PC-3 (cell line): ENCODE results near the gene TCAP. TPM values are rescaled to one million over a fixed set of nuclear protein-coding genes. Genes with fewer than 3 reads are reported as not detected.

Experiments
- ATAC-seq: fragments of 200-7000 bp; cut with Tn5 transposase; 2 replicates; pipeline ENCODE4 v1.9.1; 2020; ENCODE audit warnings: mild to moderate bottlenecking, moderate library complexity
- BruUV-seq: library from RNA; stranded (reverse); fragments of 400-500 nt; replicated peaks from 2 replicates; lab custom pipeline; 2021; lab: Mats Ljungman, UMichigan
- CTCF ChIA-PET: fragments of 300-600 bp; sonication (Branson Sonifier 250); formaldehyde crosslinking; loops from one replicate; lab custom pipeline; 2022; ENCODE audit warnings: antibody characterized with exemption; lab: Charles Lee
- POLR2A ChIA-PET: fragments of 300-600 bp; sonication (Branson Sonifier 250); formaldehyde crosslinking; loops from one replicate; lab custom pipeline; 2022; ENCODE audit warnings: antibody characterized with exemption; ENCODE audit not compliant: unreplicated experiment; lab: Charles Lee
- DNase-seq: peaks from one replicate; pipeline ENCODE4 v3.0.0-alpha.2; 2015
- H2AFZ ChIP-seq: fragments of 300-600 bp; sonication (generic); 2 replicates; pipeline ENCODE4 v1.6.0; 2016; ENCODE audit warnings: antibody characterized with exemption, low read length
- H3F3A ChIP-seq: fragments of 300-600 bp; sonication (generic); one replicate; pipeline ENCODE4 v1.6.0; 2017; ENCODE audit warnings: antibody characterized with exemption, low read length, control low read depth, mild to moderate bottlenecking; ENCODE audit not compliant: unreplicated experiment
- H3K27ac ChIP-seq: fragments of 300-600 bp; sonication (generic); 2 replicates; pipeline ENCODE4 v1.5.1; 2016; ENCODE audit warnings: mild to moderate bottlenecking, low read length
- H3K27me3 ChIP-seq: fragments of 300-600 bp; sonication (generic); 2 replicates; pipeline ENCODE4 v1.6.1; 2016; ENCODE audit warnings: low read length, mixed read lengths
- H3K36me3 ChIP-seq: fragments of 300-600 bp; sonication (generic); 2 replicates; pipeline ENCODE4 v1.6.1; 2016; ENCODE audit warnings: low read depth, mixed run types, low read length, mixed read lengths
- H3K4me1 ChIP-seq: fragments of 300-600 bp; sonication (generic); 2 replicates; pipeline ENCODE4 v1.5.1; 2016; ENCODE audit warnings: low read length; ENCODE audit not compliant: insufficient read depth
- H3K4me2 ChIP-seq: fragments of 300-600 bp; sonication (generic); 2 replicates; pipeline ENCODE4 v1.6.0; 2016; ENCODE audit warnings: low read length
- H3K4me3 ChIP-seq: fragments of 300-600 bp; sonication (generic); 2 replicates; pipeline ENCODE4 v1.5.1; 2016; ENCODE audit warnings: mild to moderate bottlenecking, low read length, mixed read lengths
- H3K79me2 ChIP-seq: fragments of 300-600 bp; sonication (generic); 2 replicates; pipeline ENCODE4 v1.6.1; 2017; ENCODE audit warnings: low read length, mixed read lengths
- H3K9ac ChIP-seq: fragments of 300-600 bp; sonication (generic); 2 replicates; pipeline ENCODE4 v1.6.0; 2016; ENCODE audit warnings: mild to moderate bottlenecking, low read length
- H3K9me2 ChIP-seq: fragments of 300-600 bp; sonication (generic); replicated peaks from 2 replicates; pipeline ENCODE4 v1.6.1; 2016; ENCODE audit warnings: mixed run types, low read length, mixed read lengths
- H3K9me3 ChIP-seq: fragments of 300-600 bp; sonication (generic); 2 replicates; pipeline ENCODE4 v1.6.1; 2016; ENCODE audit warnings: low read length, mixed read lengths
- H4K20me1 ChIP-seq: fragments of 300-600 bp; sonication (generic); 2 replicates; pipeline ENCODE4 v1.6.1; 2016; ENCODE audit warnings: low read length, mixed read lengths
- EZH2 ChIP-seq: fragments of 300-600 bp; sonication (generic); IDR thresholded peaks from one replicate; pipeline ENCODE4 v1.6.1; 2017; ENCODE audit warnings: antibody characterized with exemption, mild to moderate bottlenecking, low read length; ENCODE audit not compliant: unreplicated experiment
- EZH2phosphoT487 ChIP-seq: fragments of 300-600 bp; sonication (generic); IDR thresholded peaks from 2 replicates; pipeline ENCODE4 v1.6.1; 2018; ENCODE audit warnings: mild to moderate bottlenecking, antibody characterized with exemption, low read length, borderline replicate concordance
- intact Hi-C: fragments of 100-400 bp; cut with micrococcal nuclease; formaldehyde crosslinking; loops from 2 replicates; pipeline ENCODE4 v1.9.0; 2023
- total RNA-seq: library from RNA; depleted of rRNA; stranded (reverse); fragments of >200 nt; gene quantifications from 2 replicates; pipeline ENCODE4 v1.2.3, GENCODE V29; 2014
- TF ChIP-seq, protein P1 (sequence below): fragments of 300-600 bp; sonication (generic); conservative IDR thresholded peaks from 2 replicates; pipeline ENCODE4 v1.5.1; 2017; ENCODE audit warnings: antibody characterized with exemption, low read depth, mild to moderate bottlenecking, low read length

TCAP gene
- total RNA-seq, 1 experiment from 2014 or later = 0.51 TPM

DNA sequence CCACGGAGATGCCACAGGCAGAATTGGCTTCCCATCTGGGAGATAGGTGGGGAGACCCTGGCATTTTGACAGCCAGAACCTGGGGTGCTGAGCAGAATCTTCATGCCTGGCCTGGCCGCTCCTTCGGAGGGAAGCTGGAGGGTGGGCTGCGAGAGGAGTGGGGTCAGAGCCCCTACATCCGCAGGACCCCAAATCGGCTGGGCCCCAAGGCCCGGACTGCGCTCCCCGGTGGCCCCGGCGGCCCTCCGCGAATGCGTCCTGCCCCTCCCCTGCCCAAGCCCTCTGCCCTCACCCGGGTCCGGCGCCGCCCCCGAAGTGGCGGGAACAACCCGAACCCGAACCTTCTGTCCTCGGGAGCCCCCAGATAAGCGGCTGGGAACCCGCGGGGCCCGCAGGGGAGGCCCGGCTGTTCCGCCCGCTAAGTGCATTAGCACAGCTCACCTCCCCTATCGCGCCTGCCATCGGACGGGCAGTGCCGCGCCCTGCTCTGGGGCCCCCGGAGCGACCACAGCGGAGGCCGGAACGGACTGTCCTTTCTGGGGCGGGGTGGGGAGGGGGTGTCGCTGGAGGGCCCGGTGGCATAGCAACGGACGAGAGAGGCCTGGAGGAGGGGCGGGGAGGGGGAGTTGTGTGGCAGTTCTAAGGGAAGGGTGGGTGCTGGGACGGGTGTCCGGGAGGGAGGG is 2.3 kb downstream of the TCAP start:
- TF ChIP-seq, protein P1, sequence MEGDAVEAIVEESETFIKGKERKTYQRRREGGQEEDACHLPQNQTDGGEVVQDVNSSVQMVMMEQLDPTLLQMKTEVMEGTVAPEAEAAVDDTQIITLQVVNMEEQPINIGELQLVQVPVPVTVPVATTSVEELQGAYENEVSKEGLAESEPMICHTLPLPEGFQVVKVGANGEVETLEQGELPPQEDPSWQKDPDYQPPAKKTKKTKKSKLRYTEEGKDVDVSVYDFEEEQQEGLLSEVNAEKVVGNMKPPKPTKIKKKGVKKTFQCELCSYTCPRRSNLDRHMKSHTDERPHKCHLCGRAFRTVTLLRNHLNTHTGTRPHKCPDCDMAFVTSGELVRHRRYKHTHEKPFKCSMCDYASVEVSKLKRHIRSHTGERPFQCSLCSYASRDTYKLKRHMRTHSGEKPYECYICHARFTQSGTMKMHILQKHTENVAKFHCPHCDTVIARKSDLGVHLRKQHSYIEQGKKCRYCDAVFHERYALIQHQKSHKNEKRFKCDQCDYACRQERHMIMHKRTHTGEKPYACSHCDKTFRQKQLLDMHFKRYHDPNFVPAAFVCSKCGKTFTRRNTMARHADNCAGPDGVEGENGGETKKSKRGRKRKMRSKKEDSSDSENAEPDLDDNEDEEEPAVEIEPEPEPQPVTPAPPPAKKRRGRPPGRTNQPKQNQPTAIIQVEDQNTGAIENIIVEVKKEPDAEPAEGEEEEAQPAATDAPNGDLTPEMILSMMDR = no peak
- TF ChIP-seq EZH2 (no peak), EZH2phosphoT487 (no peak)
- H3K79me2 ChIP-seq = no peaks in the 10 kb centered on the region
- no peaks in the 10 kb centered on the region for H3K9me3 ChIP-seq
- H3K4me1 ChIP-seq = peaks cover 4% of the 10 kb centered on the region; the same call in 1 of the 2 replicates
- no peak overlapping the region for H3K4me3 ChIP-seq
- ChIA-PET CTCF (interaction anchor here (1.5 kb wide), 1 partner anchor 46 kb away, joined by 4 read pairs; no protein-coding TSS in a partner anchor), POLR2A (no interaction called here)
- no TSS peak for BruUV-seq
- H3K27ac ChIP-seq = no peak overlapping the region
- no peaks in the 10 kb centered on the region for H3K9me2 ChIP-seq
- intact Hi-C loops = no loop called here
- no peaks in the 10 kb centered on the region for H4K20me1 ChIP-seq
- DNase-seq = no peak
- no peak overlapping the region for H3K9ac ChIP-seq
- H3K27me3 ChIP-seq = no peaks in the 10 kb centered on the region
- no peak for ATAC-seq
- H3F3A ChIP-seq = no peaks in the 10 kb centered on the region
- 0 out of 2 replicates have a peak overlapping the region, but pooled peaks have one; percentile 82 for H3K4me2 ChIP-seq
- H2AFZ ChIP-seq = no peak overlapping the region
- no peaks in the 10 kb centered on the region for H3K36me3 ChIP-seq

DNA sequence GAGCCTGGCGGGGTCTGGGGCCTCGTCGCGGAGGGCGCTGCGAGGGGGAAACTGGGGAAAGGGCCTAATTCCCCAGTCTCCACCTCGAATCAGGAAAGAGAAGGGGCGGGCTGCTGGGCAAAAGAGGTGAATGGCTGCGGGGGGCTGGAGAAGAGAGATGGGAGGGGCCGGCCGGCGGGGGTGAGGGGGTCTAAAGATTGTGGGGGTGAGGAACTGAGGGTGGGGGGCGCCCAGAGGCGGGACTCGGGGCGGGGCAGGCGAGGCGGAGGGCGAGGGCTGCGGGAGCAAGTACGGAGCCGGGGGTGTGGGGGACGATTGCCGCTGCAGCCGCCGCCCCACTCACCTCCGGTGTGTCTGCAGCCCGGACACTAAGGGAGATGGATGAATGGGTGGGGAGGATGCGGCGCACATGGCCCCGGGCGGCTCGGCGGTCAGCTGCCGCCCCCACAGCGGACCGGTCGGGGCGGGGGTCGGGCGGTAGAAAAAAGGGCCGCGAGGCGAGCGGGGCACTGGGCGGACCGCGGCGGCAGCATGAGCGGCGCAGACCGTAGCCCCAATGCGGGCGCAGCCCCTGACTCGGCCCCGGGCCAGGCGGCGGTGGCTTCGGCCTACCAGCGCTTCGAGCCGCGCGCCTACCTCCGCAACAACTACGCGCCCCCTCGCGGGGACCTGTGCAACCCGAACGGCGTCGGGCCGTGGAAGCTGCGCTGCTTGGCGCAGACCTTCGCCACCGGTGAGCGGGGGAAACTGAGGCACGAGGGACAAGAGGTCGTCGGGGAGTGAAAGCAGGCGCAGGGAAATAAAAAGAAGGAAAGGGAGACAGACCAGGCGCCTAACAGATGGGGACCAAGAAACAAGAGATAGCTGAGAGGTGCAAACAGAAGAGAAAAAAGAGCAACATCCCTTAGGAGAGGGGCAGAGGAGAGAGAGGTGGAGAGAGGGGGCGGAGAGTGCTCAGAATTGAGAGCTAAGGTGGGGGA is 3.1 kb downstream of the TCAP start, which contains the start of gene PNMT:
Gene PNMT, plus strand, starts transcription at position 509 of the 980 bp plus-strand sequence. Its CDS starts 23 bp downstream, at position 532.
- Histone ChIP-seq H3K9me2 (no peaks in the 10 kb centered on the region), H3K27me3 (no peaks in the 10 kb centered on the region), H3K9me3 (no peaks in the 10 kb centered on the region), H3K9ac (peak within 1 kb of the TSS; percentile 56), H3K36me3 (no peaks in the 10 kb centered on the region), H3K4me1 (peaks cover 4% of the 10 kb centered on the region; the same call in 1 of the 2 replicates), H4K20me1 (no peaks in the 10 kb centered on the region), H3K4me2 (peak within 1 kb of the TSS; percentile 82), H3F3A (no peaks in the 10 kb centered on the region), H3K27ac (no peak within 1 kb of the TSS), H2AFZ (peak within 1 kb of the TSS; percentile 72; the same call in 1 of the 2 replicates), H3K79me2 (no peaks in the 10 kb centered on the region), H3K4me3 (peak within 1 kb of the TSS; percentile 58)
- ATAC-seq = peak; percentile 39; the same call in 1 of the 2 replicates
- BruUV-seq = no TSS peak
- intact Hi-C loops = no loop called here
- no peak for TF ChIP-seq EZH2
- TF ChIP-seq, protein P1 = peak; percentile 70
- TF ChIP-seq EZH2phosphoT487 = no peak
- ChIA-PET CTCF (interaction anchor here (0.6 to 0.9 kb wide), 2 partner anchors 47 to 61 kb away, joined by 3 to 6 read pairs; no protein-coding TSS in a partner anchor), POLR2A (interaction anchor here (0.6 kb wide), 1 partner anchor 71 kb away, joined by 3 read pairs; no protein-coding TSS in a partner anchor)
- peak; percentile 60 for DNase-seq
